Activated T-helper 1 cell treated with anti-CD3 and anti-CD28 coated beads, Interleukin-12 subunit alpha, Interleukin-12 subunit beta, Interleukin-2, Interleukin-4 antibody, amounts not matched to agents 30 ng/mL and 10 ng/mL and 1 ng/mL, durations not matched to agents 14 hours and 24 hours and 36 hours (primary cell): Measurements from ENCODE around the gene APAF1. TPM values are rescaled to one million over a fixed set of nuclear protein-coding genes. Genes with fewer than 3 reads are reported as not detected.
A peak's percentile ranks its signal among the peaks of the same experiment; 100 is the strongest.

Experiments
- DNase-seq: peaks from one replicate; pipeline ENCODE4 v3.0.0; 2021; ENCODE audit warnings: low spot score
- H3K27ac Mint-ChIP-seq: one replicate; pipeline ENCODE4 v1.8.0; 2021; ENCODE audit warnings: mild to moderate bottlenecking, mixed read lengths
- H3K27me3 Mint-ChIP-seq: one replicate; pipeline ENCODE4 v1.8.0; 2022; ENCODE audit warnings: mild to moderate bottlenecking, moderate library complexity, mixed read lengths; ENCODE audit not compliant: insufficient read depth
- H3K36me3 Mint-ChIP-seq: one replicate; pipeline ENCODE4 v1.8.0; 2021; ENCODE audit warnings: low read depth, mixed read lengths
- H3K4me1 Mint-ChIP-seq: one replicate; pipeline ENCODE4 v1.8.0; 2021; ENCODE audit warnings: low read depth, mixed read lengths
- H3K4me3 Mint-ChIP-seq: one replicate; pipeline ENCODE4 v1.8.0; 2021; ENCODE audit warnings: mild to moderate bottlenecking, moderate library complexity, mixed read lengths
- H3K9me3 Mint-ChIP-seq: one replicate; pipeline ENCODE4 v1.8.0; 2021; ENCODE audit warnings: mixed read lengths
- intact Hi-C: fragments of 100-400 bp; cut with micrococcal nuclease; formaldehyde crosslinking; loops from one replicate; pipeline ENCODE4 v1.15.1; 2024
- total RNA-seq: library from RNA; stranded (reverse); gene quantifications from 2 replicates; pipeline ENCODE4 v1.2.3, GENCODE V29; 2022

APAF1 gene
- total RNA-seq, 1 donor from 2014 or later: 23.9 TPM

DNA sequence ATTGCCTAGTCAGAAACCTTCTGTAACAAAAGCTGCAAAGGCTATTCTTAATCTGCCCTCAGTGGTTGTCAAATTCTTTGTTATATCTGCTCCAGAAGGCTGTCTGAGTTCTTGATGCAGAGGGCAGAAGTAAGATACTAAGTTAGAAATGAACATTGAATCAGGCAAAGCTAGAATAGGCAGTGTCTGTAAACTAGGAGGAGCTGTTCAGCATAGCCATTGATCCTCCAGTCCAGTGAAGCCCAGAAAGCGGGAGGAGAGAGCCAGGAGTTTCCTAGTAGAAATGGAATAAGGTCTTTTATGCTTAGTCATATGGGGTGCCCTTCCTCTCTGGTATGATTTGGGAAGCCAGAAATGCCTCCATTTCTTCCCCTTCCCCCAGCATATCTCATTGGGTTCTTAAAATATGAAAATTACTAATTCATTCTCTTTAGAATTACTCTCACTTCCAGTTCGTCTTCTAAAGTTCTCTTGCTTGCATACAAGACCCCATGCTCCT, 76.2 kb downstream of the APAF1 start:
- no peak for DNase-seq
- no peak overlapping the region for H3K4me3 Mint-ChIP-seq
- peaks cover 14% of the 10 kb centered on the region for H3K4me1 Mint-ChIP-seq
- H3K36me3 Mint-ChIP-seq: peaks cover 30% of the 10 kb centered on the region
- no peaks in the 10 kb centered on the region for H3K27me3 Mint-ChIP-seq
- H3K27ac Mint-ChIP-seq: no peak overlapping the region
- H3K9me3 Mint-ChIP-seq: no peaks in the 10 kb centered on the region
- intact Hi-C loops: no loop called here

DNA sequence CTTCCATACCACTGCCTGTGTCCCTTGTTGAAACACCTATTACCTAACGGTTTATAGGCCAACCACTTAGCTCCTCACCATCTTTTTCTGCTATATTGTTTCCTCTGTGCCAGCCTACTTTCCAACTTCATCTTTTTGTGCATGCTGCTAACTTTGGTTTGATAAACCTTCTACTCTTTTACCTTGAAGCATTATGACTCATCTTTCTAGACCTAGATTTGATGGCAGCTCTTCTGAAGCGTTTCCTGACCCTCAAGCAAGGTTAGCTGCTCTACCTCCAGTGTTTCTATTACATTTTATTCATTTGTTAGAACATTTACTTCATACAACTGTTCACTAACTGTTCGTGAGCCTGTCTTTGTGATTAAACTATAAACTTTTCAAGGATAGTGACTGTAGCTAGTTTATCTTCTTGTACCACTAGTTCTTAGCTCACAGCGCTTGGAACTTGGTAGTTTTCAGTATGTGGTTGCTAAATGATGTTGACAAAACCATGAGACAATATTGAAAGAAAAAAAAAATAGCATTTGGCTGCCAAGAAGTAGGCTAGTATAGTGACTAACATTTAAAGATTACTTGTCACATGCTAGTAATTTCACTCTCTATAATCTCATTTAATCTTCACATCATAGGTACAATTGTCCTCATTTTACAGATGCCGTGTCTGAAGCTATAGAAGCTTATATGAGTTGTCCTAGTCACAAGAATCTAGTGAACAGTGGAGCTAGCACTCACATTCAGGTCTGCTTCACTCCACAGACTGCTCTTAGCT, 79.5 kb downstream of the APAF1 start:
- DNase-seq: no peak
- Mint-ChIP-seq H3K36me3 (peaks cover 22% of the 10 kb centered on the region), H3K9me3 (no peaks in the 10 kb centered on the region), H3K4me1 (peaks cover 14% of the 10 kb centered on the region), H3K27me3 (no peaks in the 10 kb centered on the region), H3K4me3 (no peak overlapping the region), H3K27ac (peak overlapping the region; percentile 45)
- intact Hi-C loops: loop anchor here (2.0 kb wide), 1 partner anchor 24 kb away; no protein-coding TSS in a partner anchor

DNA sequence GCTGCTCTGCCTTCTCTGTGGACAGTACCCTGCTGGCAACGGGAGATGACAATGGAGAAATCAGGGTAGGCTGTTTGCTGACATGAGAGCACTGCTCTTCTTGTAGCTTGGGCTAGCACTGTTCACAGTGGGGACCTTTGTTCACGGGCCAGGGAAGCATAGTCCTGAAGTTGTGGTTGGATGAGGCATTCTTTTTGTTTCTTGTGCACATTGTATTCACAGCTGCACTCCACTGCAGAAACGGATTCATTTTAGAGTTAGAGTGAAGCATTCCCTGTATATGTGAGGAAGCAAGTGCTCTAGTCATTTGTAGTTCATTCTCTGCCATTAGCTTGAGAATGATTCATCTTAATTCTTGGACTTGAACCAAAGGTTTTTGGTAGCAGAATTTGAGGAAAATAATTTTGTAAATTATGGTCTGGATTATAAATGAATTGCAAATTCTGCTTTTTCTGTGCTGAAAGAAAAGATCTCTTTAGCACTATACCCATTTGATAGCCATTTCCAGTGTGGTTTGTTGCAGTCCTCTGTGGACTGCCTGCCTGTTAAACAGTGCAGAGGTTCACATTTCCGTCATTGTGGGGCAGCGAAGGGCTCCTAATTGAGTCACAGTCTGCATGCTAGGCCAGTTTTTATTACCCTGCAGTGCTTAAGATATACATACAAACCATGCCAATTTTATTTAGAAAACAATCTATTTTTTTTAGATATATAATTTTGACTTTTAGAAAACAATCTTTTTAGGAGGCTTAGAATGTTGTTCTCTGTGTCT, 80.6 kb downstream of the APAF1 start:
- H3K4me1 Mint-ChIP-seq: peaks cover 14% of the 10 kb centered on the region
- DNase-seq: peak; percentile 29
- no peak overlapping the region for H3K4me3 Mint-ChIP-seq
- H3K36me3 Mint-ChIP-seq: peaks cover 25% of the 10 kb centered on the region
- intact Hi-C loops: loop anchor here (1.0 to 2.0 kb wide), 5 partner anchors 18 to 273 kb away; no protein-coding TSS in a partner anchor
- H3K27me3 Mint-ChIP-seq: no peaks in the 10 kb centered on the region
- H3K9me3 Mint-ChIP-seq: no peaks in the 10 kb centered on the region
- peak overlapping the region; percentile 16 for H3K27ac Mint-ChIP-seq

GRCh38 chr12:98727196-98727595, 82.1 kb downstream of the APAF1 start:
- H3K27me3 Mint-ChIP-seq: no peaks in the 10 kb centered on the region
- no peaks in the 10 kb centered on the region for H3K9me3 Mint-ChIP-seq
- H3K27ac Mint-ChIP-seq: no peak overlapping the region
- peaks cover 14% of the 10 kb centered on the region for H3K4me1 Mint-ChIP-seq
- DNase-seq: no peak
- intact Hi-C loops: no loop called here
- no peak overlapping the region for H3K4me3 Mint-ChIP-seq
- H3K36me3 Mint-ChIP-seq: peaks cover 26% of the 10 kb centered on the region

DNA sequence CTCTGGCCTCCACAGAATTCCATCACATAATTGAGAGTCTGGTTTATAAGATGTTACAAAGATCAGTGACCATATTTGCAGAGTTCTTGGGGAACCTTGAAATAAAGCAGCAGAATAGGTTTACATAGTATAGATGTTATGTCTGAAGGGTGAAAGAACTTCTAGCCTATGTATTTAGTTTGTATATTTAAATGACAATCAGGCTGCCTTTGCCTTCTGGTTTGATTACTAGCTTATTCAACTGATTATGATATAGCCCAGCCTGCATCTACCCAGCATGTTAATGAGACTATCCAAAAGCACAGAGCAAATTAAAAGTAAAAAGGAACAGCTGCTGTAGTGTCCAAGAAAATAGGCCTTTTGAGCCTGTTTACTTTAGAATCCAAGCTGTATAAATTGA, 85.3 kb downstream of the APAF1 start:
- Mint-ChIP-seq H3K36me3 (peaks cover 33% of the 10 kb centered on the region), H3K4me3 (no peak overlapping the region), H3K27me3 (no peaks in the 10 kb centered on the region), H3K4me1 (peaks cover 1% of the 10 kb centered on the region), H3K9me3 (no peaks in the 10 kb centered on the region), H3K27ac (no peak overlapping the region)
- intact Hi-C loops: no loop called here
- DNase-seq: no peak

DNA sequence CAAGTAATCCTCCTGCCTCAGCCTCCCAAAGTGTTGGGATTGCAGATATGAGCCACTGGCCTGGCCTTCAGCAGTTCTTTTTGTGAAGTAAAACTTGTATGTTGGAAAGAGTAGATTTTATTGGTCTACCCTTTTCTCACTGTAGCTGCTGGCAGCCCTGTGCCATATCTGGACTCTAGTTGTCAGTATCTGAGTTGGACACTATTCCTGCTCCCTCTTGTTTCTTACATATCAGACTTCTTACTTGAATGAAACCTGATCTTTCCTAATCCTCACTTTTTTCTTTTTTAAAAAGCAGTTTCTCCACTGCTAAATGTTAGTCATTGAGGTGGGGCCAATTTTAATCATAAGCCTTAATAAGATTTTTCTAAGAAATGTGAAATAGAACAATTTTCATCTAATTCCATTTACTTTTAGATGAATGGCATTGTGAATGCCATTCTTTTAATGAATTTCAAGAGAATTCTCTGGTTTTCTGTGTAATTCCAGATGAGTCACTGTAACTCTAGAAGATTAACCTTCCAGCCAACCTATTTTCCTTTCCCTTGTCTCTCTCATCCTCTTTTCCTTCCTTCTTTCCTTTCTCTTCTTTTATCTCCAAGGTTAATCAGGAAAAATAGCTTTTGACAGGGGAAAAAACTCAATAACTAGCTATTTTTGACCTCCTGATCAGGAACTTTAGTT, 88.7 kb downstream of the APAF1 start:
- H3K27ac Mint-ChIP-seq: no peak overlapping the region
- peaks cover 11% of the 10 kb centered on the region for H3K4me1 Mint-ChIP-seq
- peaks cover 30% of the 10 kb centered on the region for H3K36me3 Mint-ChIP-seq
- DNase-seq: no peak
- H3K9me3 Mint-ChIP-seq: no peaks in the 10 kb centered on the region
- no peak overlapping the region for H3K4me3 Mint-ChIP-seq
- no peaks in the 10 kb centered on the region for H3K27me3 Mint-ChIP-seq
- intact Hi-C loops: no loop called here

DNA sequence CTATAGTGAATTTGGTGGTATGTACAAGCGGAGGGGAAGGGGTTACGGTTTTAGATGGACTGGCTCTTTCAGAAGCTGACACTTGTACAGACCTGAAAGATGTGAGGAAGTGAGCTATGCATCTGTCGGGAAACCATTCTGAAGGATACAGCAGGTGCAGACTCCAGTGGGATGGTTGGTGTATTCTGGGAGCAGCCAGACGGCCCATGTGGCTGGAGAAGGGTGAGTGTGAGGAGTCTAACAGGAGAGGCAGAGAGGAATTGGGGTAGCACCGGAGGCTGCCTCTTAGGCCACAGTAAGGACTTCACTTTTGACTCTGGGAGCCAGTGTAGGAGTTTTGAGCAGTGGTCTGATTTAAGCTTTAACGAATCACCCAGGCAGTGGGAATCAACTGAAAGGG, 90.7 kb downstream of the APAF1 start:
- Mint-ChIP-seq H3K4me1 (peaks cover 30% of the 10 kb centered on the region), H3K36me3 (peaks cover 27% of the 10 kb centered on the region), H3K27ac (no peak overlapping the region), H3K27me3 (no peaks in the 10 kb centered on the region), H3K9me3 (no peaks in the 10 kb centered on the region), H3K4me3 (no peak overlapping the region)
- DNase-seq: no peak
- intact Hi-C loops: no loop called here

DNA sequence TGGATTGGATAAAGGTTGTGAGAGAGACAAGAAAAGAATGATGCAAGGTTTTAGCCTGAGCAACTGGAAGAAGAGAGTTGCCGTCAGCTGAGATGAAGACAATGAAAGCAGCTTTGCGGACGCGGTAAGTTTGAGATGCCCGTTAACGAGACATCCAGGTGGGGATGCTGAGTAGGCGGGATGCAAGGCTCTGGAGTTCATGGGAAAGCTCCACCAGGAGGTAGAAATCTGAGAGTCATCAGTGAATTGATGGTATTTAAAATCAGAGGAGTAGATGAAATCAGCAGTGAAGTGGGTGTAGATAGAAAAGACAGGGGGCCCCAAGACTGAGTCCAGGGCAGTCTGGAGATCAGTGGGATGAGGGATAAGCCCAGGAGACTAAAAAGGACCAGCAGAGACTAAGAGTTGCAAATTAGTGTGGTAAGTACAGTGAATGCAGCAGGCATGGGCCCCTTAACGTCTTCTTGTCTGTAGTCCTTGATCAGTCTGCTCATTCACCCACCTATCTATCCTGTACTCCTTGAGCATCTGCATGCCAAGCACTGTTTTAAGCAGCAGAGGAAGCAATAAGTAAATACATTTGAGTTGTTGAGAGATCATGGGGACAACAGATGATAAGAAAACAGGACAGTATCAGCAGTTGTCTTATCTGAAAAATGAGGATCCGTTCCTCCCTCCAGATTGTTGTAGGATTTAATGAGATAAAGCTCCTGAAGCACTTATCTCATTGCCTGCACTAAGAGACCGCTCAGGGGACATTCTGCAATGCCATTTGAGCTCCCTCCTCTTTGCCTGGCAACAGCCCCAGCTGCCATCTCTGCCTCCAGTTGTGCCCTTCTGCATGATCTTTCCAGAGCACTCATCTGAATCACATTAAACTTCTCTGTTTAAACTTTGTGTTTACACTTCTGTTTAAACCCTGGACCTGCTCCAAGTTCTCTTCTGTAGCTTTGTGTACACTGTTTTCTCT, 91.5 kb downstream of the APAF1 start:
- no peaks in the 10 kb centered on the region for H3K27me3 Mint-ChIP-seq
- DNase-seq: no peak
- intact Hi-C loops: no loop called here
- H3K4me3 Mint-ChIP-seq: no peak overlapping the region
- no peaks in the 10 kb centered on the region for H3K9me3 Mint-ChIP-seq
- H3K36me3 Mint-ChIP-seq: peaks cover 22% of the 10 kb centered on the region
- H3K4me1 Mint-ChIP-seq: peaks cover 38% of the 10 kb centered on the region
- H3K27ac Mint-ChIP-seq: peak overlapping the region; percentile 42

DNA sequence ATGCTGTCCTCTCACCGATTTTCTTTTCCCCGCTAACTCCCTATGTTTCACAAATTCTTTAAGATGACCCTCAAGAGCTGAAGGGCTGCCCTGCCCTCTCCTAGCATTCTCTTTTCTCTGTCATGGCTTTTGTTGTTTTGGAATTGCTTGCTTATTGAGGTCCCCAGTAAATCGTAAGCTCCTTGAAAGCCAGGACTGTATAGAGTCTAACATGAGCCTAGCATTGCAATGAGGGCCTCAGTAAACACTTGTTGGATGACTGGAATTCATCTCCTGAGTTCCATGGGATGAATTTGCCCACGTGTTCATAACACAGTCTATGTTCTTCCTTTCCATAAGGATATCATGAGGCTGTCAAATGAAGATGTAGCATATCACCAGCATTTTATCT, 92.2 kb downstream of the APAF1 start:
- intact Hi-C loops: no loop called here
- Mint-ChIP-seq H3K4me3 (no peak overlapping the region), H3K27ac (peak overlapping the region; percentile 20), H3K9me3 (no peaks in the 10 kb centered on the region), H3K27me3 (no peaks in the 10 kb centered on the region), H3K4me1 (peaks cover 45% of the 10 kb centered on the region), H3K36me3 (peaks cover 23% of the 10 kb centered on the region)
- no peak for DNase-seq

- Mint-ChIP-seq H3K27ac (peak overlapping the region; percentile 18), H3K9me3 (no peaks in the 10 kb centered on the region), H3K27me3 (no peaks in the 10 kb centered on the region), H3K36me3 (peaks cover 20% of the 10 kb centered on the region), H3K4me1 (peaks cover 49% of the 10 kb centered on the region), H3K4me3 (no peak overlapping the region)
- intact Hi-C loops: no loop called here
- DNase-seq: no peak
Measured at GRCh38 chr12:98738002-98738401, 92.9 kb downstream of the APAF1 start.

- no peak for DNase-seq
- intact Hi-C loops: no loop called here
- Mint-ChIP-seq H3K4me3 (no peak overlapping the region), H3K27ac (peak overlapping the region; percentile 18), H3K9me3 (no peaks in the 10 kb centered on the region), H3K27me3 (no peaks in the 10 kb centered on the region), H3K4me1 (peaks cover 54% of the 10 kb centered on the region), H3K36me3 (peaks cover 22% of the 10 kb centered on the region)
Measured at GRCh38 chr12:98738539-98738938, 93.4 kb downstream of the APAF1 start.

DNA sequence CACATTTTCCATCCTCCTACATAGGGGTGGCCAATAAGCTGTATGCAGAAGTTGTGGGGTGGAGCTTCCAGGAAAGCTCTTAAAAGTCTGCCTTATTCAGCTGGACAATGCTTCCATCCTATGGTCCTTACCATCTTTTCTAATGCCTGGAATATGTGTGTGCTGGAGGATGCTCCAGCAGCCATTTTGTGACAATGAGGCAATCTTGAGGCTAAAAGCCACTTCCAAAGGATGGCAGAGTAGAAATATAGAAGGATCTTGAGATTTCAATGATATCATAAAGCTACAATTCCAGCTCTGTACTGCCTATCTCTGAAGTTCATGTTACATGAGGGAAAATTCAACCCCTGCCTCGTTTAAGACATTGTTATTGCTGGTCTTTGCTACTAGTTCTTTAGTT, 95.7 kb downstream of the APAF1 start:
- H3K4me1 Mint-ChIP-seq: peaks cover 54% of the 10 kb centered on the region
- H3K36me3 Mint-ChIP-seq: peaks cover 12% of the 10 kb centered on the region
- peak overlapping the region; percentile 19 for H3K4me3 Mint-ChIP-seq
- no peak for DNase-seq
- H3K27ac Mint-ChIP-seq: peak overlapping the region; percentile 92
- intact Hi-C loops: loop anchor here (1.0 to 5.0 kb wide), 6 partner anchors 14 to 1402 kb away; partner anchors contain the start of genes APAF1 and BLTP3B
- H3K9me3 Mint-ChIP-seq: no peaks in the 10 kb centered on the region
- H3K27me3 Mint-ChIP-seq: no peaks in the 10 kb centered on the region
